Kidney (tissue), 14 donors: ENCODE results near the gene LINGO1. TPM values are rescaled to one million over a fixed set of nuclear protein-coding genes. Genes with fewer than 3 reads are reported as not detected.

Source experiments
- DNase-seq, 5 donors: peaks; one replicate each; pipeline ENCODE4 v3.0.0-alpha.2; 2013 to 2020
- FAIRE-seq: peaks from 2 replicates; lab custom pipeline; 2012; peaks lifted over from hg19 to GRCh38; lab: Jason Lieb, UNC
- H3K27ac ChIP-seq, 2 donors: one replicate each; pipeline ENCODE4 v1.7.0; 2013; ENCODE audit warnings: low read depth in 2 of 2, low read length in 2 of 2, inconsistent platforms in 1 of 2
- H3K27me3 ChIP-seq: one replicate; pipeline ENCODE4 v1.7.1; 2013; ENCODE audit warnings: low read length, inconsistent platforms; ENCODE audit not compliant: control insufficient read depth, insufficient read depth
- H3K36me3 ChIP-seq, 3 donors: one replicate each; pipeline versions ENCODE4 v1.7.0 to v1.7.1; 2013; ENCODE audit warnings: low read length in 3 of 3, control low read depth in 1 of 3, inconsistent platforms in 1 of 3; ENCODE audit not compliant: insufficient read depth in 3 of 3, control insufficient read depth in 2 of 3
- H3K4me1 ChIP-seq, 3 donors: one replicate each; pipeline versions ENCODE4 v1.7.0 to v1.7.1; 2013; ENCODE audit warnings: low read length in 3 of 3, inconsistent platforms in 1 of 3, low read depth in 1 of 3; ENCODE audit not compliant: control insufficient read depth in 2 of 3, insufficient read depth in 2 of 3
- H3K4me3 ChIP-seq, 3 donors: one replicate each; pipeline versions ENCODE4 v1.7.0 to v1.8.1; 2013; ENCODE audit warnings: low read length in 3 of 3, control low read depth in 1 of 3, inconsistent platforms in 1 of 3
- H3K9ac ChIP-seq, 3 donors: one replicate each; pipeline versions ENCODE4 v1.7.0 to v1.7.1; 2013; ENCODE audit warnings: low read length in 3 of 3, control low read depth in 1 of 3, inconsistent platforms in 1 of 3
- H3K9me3 ChIP-seq, 3 donors: one replicate each; pipeline versions ENCODE4 v1.7.0 to v1.7.1; 2013; ENCODE audit warnings: low read length in 3 of 3, control low read depth in 1 of 3, inconsistent platforms in 1 of 3; ENCODE audit not compliant: control insufficient read depth in 2 of 3, insufficient read depth in 1 of 3
- intact Hi-C: fragments of 100-400 bp; cut with DNase I; formaldehyde crosslinking; loops from one replicate; pipeline ENCODE4 v1.11.1; 2022
- polyA plus RNA-seq: library from polyadenylated mRNA; stranded (reverse); fragments of 350-450 nt; fragmentation: Illumina TruSeq; extraction: RNeasy Lipid Tissue Mini Kit (QIAGEN cat#74804); gene quantifications from one replicate; pipeline ENCODE4 v1.2.3, GENCODE V29; 2014; ENCODE audit warnings: low read depth, low replicate concordance; ENCODE audit not compliant: insufficient read depth
- total RNA-seq: library from RNA; stranded (reverse); fragmentation: NEBNext Ultra II Directional; extraction: Animal tissue kit (Norgen Biotek cat#: 25700); gene quantifications from one replicate; pipeline ENCODE4 v1.2.1, GENCODE V29; 2021
- TF ChIP-seq, protein P1 (sequence below): IDR thresholded peaks from 3 replicates; pipeline ENCODE4 v1.5.1; 2012; ENCODE audit warnings: mild to moderate bottlenecking, moderate library complexity, borderline replicate concordance; ENCODE audit not compliant: insufficient read depth; ENCODE audit errors: extremely low read depth
- donor health status: control.
- donor health status: control.
- donor health status: control.
- donor health status: control.
- donor health status: control.
- donor health status: DM: yes; HTN: yes; CAD: no.
- donor health status: Normal renal cell carcinoma (clear cell type).

LINGO1 gene
- total and polyA plus RNA-seq, 2 donors from 2014 or later = 3.9 to 6.8 TPM

DNA sequence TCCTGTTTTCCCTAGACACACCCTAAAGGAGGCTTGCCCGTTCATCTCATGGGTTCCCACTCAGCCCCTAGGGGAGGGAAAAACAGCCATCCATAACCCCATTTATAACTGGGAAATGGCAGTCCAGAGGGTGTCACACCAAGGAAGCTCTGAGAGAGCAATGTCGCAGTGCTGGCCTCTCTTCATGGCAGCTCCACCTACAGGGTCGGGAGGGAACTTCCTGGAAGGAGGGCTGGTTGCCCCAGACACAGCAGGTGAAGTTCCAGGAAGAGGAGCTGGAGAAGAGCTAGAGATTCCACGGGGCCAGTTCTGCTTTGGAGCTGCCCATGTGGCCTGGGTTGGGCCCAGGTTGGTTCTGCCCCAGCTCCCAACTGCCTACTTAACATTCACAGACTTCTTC is 22.3 kb upstream of the LINGO1 start:
- intact Hi-C loops = no loop called here
- Histone ChIP-seq H3K4me3 (no peak overlapping the region), H3K9me3 (peaks cover 0 to 5% (median 0%) of the 10 kb centered on the region in 3 donors), H3K27ac (no peak overlapping the region), H3K27me3 (no peaks in the 10 kb centered on the region), H3K36me3 (no peaks in the 10 kb centered on the region), H3K9ac (no peak overlapping the region), H3K4me1 (peaks cover 0 to 2% (median 0%) of the 10 kb centered on the region in 3 donors)
- FAIRE-seq = no peak
- no peak for DNase-seq
- TF ChIP-seq, protein P1, sequence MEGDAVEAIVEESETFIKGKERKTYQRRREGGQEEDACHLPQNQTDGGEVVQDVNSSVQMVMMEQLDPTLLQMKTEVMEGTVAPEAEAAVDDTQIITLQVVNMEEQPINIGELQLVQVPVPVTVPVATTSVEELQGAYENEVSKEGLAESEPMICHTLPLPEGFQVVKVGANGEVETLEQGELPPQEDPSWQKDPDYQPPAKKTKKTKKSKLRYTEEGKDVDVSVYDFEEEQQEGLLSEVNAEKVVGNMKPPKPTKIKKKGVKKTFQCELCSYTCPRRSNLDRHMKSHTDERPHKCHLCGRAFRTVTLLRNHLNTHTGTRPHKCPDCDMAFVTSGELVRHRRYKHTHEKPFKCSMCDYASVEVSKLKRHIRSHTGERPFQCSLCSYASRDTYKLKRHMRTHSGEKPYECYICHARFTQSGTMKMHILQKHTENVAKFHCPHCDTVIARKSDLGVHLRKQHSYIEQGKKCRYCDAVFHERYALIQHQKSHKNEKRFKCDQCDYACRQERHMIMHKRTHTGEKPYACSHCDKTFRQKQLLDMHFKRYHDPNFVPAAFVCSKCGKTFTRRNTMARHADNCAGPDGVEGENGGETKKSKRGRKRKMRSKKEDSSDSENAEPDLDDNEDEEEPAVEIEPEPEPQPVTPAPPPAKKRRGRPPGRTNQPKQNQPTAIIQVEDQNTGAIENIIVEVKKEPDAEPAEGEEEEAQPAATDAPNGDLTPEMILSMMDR = no peak

DNA sequence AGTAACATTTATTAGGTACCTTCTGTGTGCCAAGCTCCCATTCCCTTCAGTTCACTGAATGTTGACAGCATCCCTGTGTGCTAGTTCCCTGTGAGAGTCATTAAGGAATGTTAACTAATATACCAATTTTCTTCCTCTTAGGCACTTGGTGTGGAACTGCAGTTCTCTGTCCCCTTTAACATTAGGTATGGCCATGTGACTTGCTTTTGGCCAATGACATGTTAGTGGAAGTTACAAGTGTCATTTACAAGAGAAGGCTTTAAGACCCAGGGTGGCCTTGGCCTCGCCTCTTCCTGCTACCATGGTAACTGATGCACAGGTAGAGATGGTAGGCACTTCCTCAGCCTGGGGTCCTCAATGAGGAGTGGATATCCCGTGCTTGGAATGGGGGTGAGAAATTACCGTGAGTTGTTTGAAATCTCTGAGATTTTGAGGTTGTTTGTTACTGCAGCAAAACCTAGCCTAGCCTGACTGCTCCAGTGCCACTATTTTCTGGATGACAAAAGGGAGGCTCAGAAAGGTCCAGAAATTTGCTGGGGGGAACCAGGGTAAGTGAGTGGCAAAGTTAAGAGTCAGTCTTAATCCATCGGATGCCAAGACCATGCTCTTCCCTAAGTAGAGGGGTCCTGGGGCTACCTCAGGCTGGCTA is 21.2 kb upstream of the LINGO1 start:
- TF ChIP-seq, protein P1 = no peak
- Histone ChIP-seq H3K4me3 (no peak overlapping the region), H3K27ac (no peak overlapping the region), H3K27me3 (no peaks in the 10 kb centered on the region), H3K36me3 (no peaks in the 10 kb centered on the region), H3K9ac (no peak overlapping the region), H3K9me3 (peaks cover 0 to 5% (median 0%) of the 10 kb centered on the region in 3 donors), H3K4me1 (no peaks in the 10 kb centered on the region)
- DNase-seq = no peak
- intact Hi-C loops = no loop called here
- no peak for FAIRE-seq

DNA sequence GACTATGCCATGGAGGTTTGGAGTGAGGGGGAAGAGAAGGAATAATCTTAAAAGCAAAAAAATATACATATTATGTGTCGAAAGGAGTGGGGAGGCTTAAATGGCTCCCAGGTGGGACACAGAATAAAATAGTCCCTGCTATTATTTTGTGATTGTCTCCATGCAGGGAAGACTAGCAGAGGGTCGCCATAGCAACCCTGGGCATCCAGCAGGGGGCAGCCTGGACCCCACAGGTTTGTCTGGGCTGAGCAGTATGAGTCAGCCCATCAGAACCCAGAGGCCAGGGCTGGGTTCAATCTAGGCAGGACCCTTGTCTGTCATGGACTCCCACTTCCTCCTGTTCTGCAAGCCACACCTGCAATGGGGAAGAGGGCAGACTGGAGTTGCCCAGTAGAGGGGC is 17.6 kb upstream of the LINGO1 start:
- DNase-seq (peak in 2 of 5 donors; percentile 34 to 48), FAIRE-seq (no peak)
- H3K27me3 ChIP-seq = no peaks in the 10 kb centered on the region
- no peaks in the 10 kb centered on the region for H3K4me1 ChIP-seq
- TF ChIP-seq, protein P1 = no peak
- no peak overlapping the region for H3K4me3 ChIP-seq
- intact Hi-C loops = no loop called here
- H3K27ac ChIP-seq = no peak overlapping the region
- H3K36me3 ChIP-seq = no peaks in the 10 kb centered on the region
- H3K9me3 ChIP-seq = peaks cover 0 to 5% (median 0%) of the 10 kb centered on the region in 3 donors
- H3K9ac ChIP-seq = no peak overlapping the region
